CD4-positive, alpha-beta T cell treated with Interferon gamma for 1 hour (primary cell): ENCODE measurements around the gene SNX27.
"Not testable (repeated sequence)": the region's sequence is repeated elsewhere in the genome, so short reads cannot be mapped to it uniquely, and the experiment has no call there.

Source experiments
- DNase-seq: peaks from one replicate; pipeline ENCODE4 v3.0.0-alpha.2; 2020

The SNX27 gene

DNA sequence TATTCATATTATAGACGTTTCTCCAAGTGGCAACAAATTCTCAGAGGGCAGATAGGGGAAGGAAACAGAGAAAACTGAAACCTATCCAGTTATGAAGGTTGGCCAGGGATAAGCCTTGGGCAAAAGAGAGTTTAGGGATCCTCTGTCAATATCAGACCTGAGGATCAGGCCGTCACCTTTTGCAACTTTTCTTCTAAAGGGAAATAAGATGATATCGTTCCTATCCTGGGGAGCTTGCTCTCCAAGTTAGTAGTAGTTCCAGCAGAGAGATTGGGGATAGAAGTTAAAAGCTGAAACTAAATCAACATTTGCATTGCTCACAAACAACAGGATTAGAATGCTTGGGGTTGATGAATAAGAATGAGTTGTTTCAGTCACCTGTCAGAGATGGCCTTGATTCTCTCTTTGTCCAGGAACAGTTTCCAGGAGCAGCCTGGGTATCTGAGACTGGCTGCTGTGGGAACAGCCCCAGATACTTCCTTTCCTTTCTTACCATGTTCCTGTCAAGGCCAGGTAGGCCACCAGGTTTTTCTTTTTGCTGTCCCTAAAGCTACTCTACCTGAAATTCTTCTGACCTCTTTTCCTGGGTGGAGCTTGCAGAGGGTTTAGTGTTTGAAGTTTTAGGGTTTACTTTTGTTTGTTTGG is 112.0 kb downstream of the SNX27 start:
- DNase-seq = no peak

DNA sequence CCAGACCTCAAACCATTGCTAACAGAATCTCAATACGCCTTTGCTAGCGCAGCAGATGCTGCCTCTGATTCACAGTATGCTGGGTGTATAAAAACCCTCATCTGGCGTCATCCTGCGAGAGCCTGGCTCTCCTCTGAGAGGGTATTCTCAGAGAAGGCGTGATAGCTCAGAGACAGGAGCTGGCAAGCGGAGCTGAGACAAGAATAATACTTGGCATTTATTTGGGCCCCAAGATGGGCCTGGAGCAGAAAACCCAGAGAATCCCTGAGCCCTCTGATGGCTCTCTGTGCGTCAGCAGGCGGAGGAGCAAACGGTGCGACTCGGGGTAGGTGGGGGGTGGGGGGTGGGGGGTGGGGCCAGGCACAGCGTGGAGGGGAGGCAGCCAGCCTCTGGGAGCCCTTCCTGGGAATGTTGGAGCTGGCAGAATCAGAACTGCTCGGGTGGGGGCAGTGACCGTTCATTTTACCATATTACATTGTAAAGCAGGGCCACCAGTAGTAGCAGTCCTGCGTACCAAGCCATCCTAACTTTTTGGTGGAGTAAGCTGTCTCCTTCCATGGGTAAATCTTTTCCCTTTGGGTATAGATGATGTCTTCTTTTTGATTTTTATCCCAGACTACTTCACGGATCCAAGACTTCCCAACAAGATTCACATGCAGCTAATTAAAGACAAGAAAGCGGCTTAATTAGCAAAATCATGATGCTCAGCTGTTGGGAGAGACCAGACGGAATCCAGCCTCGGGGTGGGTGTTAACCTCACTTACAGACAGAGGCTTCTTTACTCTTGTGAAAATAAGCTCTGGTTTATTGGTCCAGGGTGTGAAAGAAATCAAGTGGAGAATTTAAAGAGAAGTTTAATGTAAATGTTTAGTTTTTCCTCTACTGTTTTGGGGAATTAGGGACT is 116.6 kb downstream of the SNX27 start:
- DNase-seq = no peak

DNA sequence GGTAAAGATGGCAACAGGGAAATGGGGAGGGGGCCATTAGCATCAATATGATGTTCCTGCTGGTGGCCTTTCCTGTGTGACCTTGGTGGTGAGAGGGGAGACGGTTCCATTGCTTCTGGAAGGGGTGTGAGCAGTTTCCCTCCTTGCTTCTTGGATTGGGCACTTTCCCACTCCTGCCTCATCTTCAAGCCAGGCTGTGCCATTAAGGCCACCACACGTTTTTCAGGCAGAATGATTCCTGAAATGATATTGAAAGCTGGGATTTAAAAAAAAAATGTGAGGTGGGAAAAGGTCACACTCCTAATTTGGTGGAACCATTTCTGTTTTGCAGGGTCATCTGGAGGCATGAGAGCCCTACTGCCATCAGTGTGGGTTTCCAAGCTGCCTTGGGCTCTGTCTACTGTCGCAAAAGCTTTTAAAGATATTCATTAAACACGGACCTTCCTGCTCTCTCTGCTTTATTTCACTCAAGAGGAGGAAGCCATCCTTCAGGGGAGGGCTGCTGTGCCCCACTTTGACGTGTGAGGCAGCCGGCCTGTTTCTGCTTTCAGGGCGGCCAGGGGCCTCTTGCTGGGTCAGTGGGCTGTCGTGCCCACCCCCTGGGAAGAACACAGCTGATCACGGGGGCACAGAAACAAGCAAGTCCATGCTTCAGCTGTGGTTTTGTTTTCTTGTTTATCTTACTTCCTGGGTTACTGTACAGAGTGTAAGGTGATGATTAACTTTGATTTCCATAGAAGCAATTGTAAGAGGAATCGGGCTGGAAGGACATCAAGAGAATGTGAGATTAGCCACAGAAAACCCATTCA is 117.5 kb downstream of the SNX27 start:
- DNase-seq = no peak

GRCh38 chr1:151729966-151730291 is 118.1 kb downstream of the SNX27 start:
- DNase-seq = no peak

- no peak for DNase-seq
These were observed 121.3 kb downstream of the SNX27 start for GRCh38 chr1:151733126-151733525.

- DNase-seq = not testable (repeated sequence)
These were observed 122.1 kb downstream of the SNX27 start for GRCh38 chr1:151733995-151734394.

- no peak for DNase-seq
These were observed 125.2 kb downstream of the SNX27 start for GRCh38 chr1:151737026-151737425.

- DNase-seq = no peak
These were observed 125.6 kb downstream of the SNX27 start for GRCh38 chr1:151737479-151737878.

GRCh38 chr1:151739590-151740355 is 127.9 kb downstream of the SNX27 start:
- no peak for DNase-seq

DNA sequence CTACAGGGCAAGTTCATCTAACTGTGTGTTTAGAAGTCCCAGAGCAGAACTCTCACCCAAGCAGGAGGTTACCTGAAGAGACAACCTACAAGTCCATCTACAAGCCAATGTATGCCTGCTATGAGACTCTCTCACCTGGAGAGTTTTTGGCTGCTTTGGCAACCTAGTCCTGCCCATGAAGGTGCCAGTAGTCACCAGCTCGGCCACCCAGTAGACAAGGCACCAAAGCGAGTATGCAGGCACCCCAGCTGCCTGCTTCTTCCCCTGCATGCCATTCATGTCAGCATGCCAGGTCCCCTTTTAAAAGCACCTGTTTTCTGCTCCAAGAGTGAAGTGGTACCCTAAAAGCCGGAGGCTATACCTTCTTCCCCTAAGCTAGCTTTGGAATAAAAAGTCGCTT is 129.7 kb downstream of the SNX27 start:
- no peak for DNase-seq
